Loucy (cell line): ENCODE measurements around the gene NSFL1C.

Experiments used
- EZH2phosphoT487 ChIP-seq: fragments of 200-600 bp; IDR thresholded peaks from 2 replicates; pipeline ENCODE4 v1.6.1; 2018; ENCODE audit warnings: antibody characterized with exemption, mild to moderate bottlenecking, moderate library complexity, borderline replicate concordance
- TF ChIP-seq, protein P1 (sequence below): fragments of 200-600 bp; sonication (generic); conservative IDR thresholded peaks from 2 replicates; pipeline ENCODE4 v1.5.1; 2014; ENCODE audit warnings: mild to moderate bottlenecking, antibody characterized with exemption, low read length

- TF ChIP-seq, protein P1, sequence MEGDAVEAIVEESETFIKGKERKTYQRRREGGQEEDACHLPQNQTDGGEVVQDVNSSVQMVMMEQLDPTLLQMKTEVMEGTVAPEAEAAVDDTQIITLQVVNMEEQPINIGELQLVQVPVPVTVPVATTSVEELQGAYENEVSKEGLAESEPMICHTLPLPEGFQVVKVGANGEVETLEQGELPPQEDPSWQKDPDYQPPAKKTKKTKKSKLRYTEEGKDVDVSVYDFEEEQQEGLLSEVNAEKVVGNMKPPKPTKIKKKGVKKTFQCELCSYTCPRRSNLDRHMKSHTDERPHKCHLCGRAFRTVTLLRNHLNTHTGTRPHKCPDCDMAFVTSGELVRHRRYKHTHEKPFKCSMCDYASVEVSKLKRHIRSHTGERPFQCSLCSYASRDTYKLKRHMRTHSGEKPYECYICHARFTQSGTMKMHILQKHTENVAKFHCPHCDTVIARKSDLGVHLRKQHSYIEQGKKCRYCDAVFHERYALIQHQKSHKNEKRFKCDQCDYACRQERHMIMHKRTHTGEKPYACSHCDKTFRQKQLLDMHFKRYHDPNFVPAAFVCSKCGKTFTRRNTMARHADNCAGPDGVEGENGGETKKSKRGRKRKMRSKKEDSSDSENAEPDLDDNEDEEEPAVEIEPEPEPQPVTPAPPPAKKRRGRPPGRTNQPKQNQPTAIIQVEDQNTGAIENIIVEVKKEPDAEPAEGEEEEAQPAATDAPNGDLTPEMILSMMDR: no peak
- no peak for TF ChIP-seq EZH2phosphoT487
These were observed 11.9 kb upstream of the NSFL1C start for GRCh38 chr20:1478566-1478965.
